ENCODE data around the gene TMCC1.

The TMCC1 gene

GRCh38 chr3:129722527-129722926 lies 171.0 kb downstream of the TMCC1 start:
- Histone ChIP-seq H3K27ac (ENCODE audit: low read length) (no peak overlapping the region), H3K27me3 (ENCODE audit: low read depth, low read length) (no peaks in the 10 kb centered on the region), H3K36me3 (ENCODE audit: control insufficient read depth in 1 of 2, insufficient read depth in 2 of 2, low read length in 2 of 2) (no peaks in the 10 kb centered on the region), H3K4me1 (ENCODE audit: control insufficient read depth in 1 of 2, insufficient read depth in 2 of 2, low read length in 2 of 2) (peaks cover 6 to 13% of the 10 kb centered on the region in 2 donors), H3K9me3 (ENCODE audit: control insufficient read depth in 1 of 2, low read length in 2 of 2) (no peaks in the 10 kb centered on the region), H3K4me3 (ENCODE audit: low read depth in 1 of 2, low read length in 2 of 2) (no peak overlapping the region)

GRCh38 chr3:129718201-129718600 lies 175.3 kb downstream of the TMCC1 start:
- H3K4me1 ChIP-seq (ENCODE audit: control insufficient read depth in 1 of 2, insufficient read depth in 2 of 2, low read length in 2 of 2) = peaks cover 5 to 7% of the 10 kb centered on the region in 2 donors
- no peaks in the 10 kb centered on the region for H3K27me3 ChIP-seq (ENCODE audit: low read depth, low read length)
- H3K36me3 ChIP-seq (ENCODE audit: control insufficient read depth in 1 of 2, insufficient read depth in 2 of 2, low read length in 2 of 2) = no peaks in the 10 kb centered on the region
- H3K27ac ChIP-seq (ENCODE audit: low read length) = no peak overlapping the region
- H3K9me3 ChIP-seq (ENCODE audit: control insufficient read depth in 1 of 2, low read length in 2 of 2) = no peaks in the 10 kb centered on the region
- H3K4me3 ChIP-seq (ENCODE audit: low read depth in 1 of 2, low read length in 2 of 2) = no peak overlapping the region

GRCh38 chr3:129715854-129716253 lies 177.7 kb downstream of the TMCC1 start:
- Histone ChIP-seq H3K4me3 (ENCODE audit: low read depth in 1 of 2, low read length in 2 of 2) (no peak overlapping the region), H3K4me1 (ENCODE audit: control insufficient read depth in 1 of 2, insufficient read depth in 2 of 2, low read length in 2 of 2) (no peaks in the 10 kb centered on the region), H3K27me3 (ENCODE audit: low read depth, low read length) (no peaks in the 10 kb centered on the region), H3K36me3 (ENCODE audit: control insufficient read depth in 1 of 2, insufficient read depth in 2 of 2, low read length in 2 of 2) (peaks cover 0 to 5% of the 10 kb centered on the region in 2 donors), H3K9me3 (ENCODE audit: control insufficient read depth in 1 of 2, low read length in 2 of 2) (no peaks in the 10 kb centered on the region), H3K27ac (ENCODE audit: low read length) (no peak overlapping the region)

- H3K4me1 ChIP-seq (ENCODE audit: control insufficient read depth in 1 of 2, insufficient read depth in 2 of 2, low read length in 2 of 2) = peaks cover 0 to 5% of the 10 kb centered on the region in 2 donors
- no peak overlapping the region for H3K4me3 ChIP-seq (ENCODE audit: low read depth in 1 of 2, low read length in 2 of 2)
- H3K9me3 ChIP-seq (ENCODE audit: control insufficient read depth in 1 of 2, low read length in 2 of 2) = no peaks in the 10 kb centered on the region
- peaks cover 0 to 5% of the 10 kb centered on the region in 2 donors for H3K36me3 ChIP-seq (ENCODE audit: control insufficient read depth in 1 of 2, insufficient read depth in 2 of 2, low read length in 2 of 2)
- H3K27ac ChIP-seq (ENCODE audit: low read length) = no peak overlapping the region
- H3K27me3 ChIP-seq (ENCODE audit: low read depth, low read length) = no peaks in the 10 kb centered on the region
These were observed 185.1 kb downstream of the TMCC1 start for GRCh38 chr3:129708328-129708861.

DNA sequence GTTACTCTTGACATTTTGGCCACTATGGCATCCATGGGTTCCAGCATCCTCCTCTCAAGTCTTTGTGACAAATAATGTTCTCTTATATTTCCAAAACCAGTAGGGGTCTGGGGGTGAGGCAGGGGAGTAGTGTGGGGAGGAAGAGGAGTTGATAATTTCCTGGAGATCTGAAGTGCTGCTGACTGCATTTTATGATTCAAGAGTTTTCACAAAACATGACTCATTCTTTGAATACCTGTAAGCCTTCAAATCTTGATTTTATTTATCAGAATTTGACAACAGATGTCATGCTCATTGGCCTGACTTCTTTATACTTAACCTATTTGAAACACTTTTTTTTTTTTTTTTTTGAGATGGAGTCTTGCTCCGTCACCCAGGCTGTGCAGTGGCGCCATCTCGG lies 188.2 kb downstream of the TMCC1 start:
- Histone ChIP-seq H3K9me3 (ENCODE audit: control insufficient read depth in 1 of 2, low read length in 2 of 2) (no peaks in the 10 kb centered on the region), H3K27me3 (ENCODE audit: low read depth, low read length) (no peaks in the 10 kb centered on the region), H3K4me1 (ENCODE audit: control insufficient read depth in 1 of 2, insufficient read depth in 2 of 2, low read length in 2 of 2) (peaks cover 0 to 6% of the 10 kb centered on the region in 2 donors), H3K27ac (ENCODE audit: low read length) (no peak overlapping the region), H3K36me3 (ENCODE audit: control insufficient read depth in 1 of 2, insufficient read depth in 2 of 2, low read length in 2 of 2) (no peaks in the 10 kb centered on the region), H3K4me3 (ENCODE audit: low read depth in 1 of 2, low read length in 2 of 2) (no peak overlapping the region)

DNA sequence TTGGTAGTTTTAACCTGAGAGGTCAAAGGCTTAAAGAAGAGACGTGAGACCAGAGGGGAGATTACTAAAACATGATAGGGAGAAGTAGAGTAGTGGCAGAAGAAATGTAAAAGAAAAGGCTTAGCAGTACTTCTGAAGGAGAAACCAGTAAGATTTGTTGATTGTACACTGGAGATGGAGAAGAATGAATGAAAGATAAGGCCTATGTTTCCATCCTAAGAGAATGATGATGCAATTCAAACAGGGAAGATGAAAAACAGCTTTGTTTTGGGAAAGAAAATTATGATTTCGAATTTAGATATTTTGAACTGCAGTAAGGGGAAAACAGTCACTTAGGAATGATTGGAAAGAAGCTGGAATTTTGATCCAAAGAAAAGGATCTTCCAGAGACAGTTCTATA lies 189.6 kb downstream of the TMCC1 start:
- Histone ChIP-seq H3K4me1 (ENCODE audit: control insufficient read depth in 1 of 2, insufficient read depth in 2 of 2, low read length in 2 of 2) (peaks cover 0 to 6% of the 10 kb centered on the region in 2 donors), H3K9me3 (ENCODE audit: control insufficient read depth in 1 of 2, low read length in 2 of 2) (no peaks in the 10 kb centered on the region), H3K27me3 (ENCODE audit: low read depth, low read length) (no peaks in the 10 kb centered on the region), H3K27ac (ENCODE audit: low read length) (no peak overlapping the region), H3K4me3 (ENCODE audit: low read depth in 1 of 2, low read length in 2 of 2) (no peak overlapping the region), H3K36me3 (ENCODE audit: control insufficient read depth in 1 of 2, insufficient read depth in 2 of 2, low read length in 2 of 2) (no peaks in the 10 kb centered on the region)

- peaks cover 0 to 6% of the 10 kb centered on the region in 2 donors for H3K4me1 ChIP-seq (ENCODE audit: control insufficient read depth in 1 of 2, insufficient read depth in 2 of 2, low read length in 2 of 2)
- H3K36me3 ChIP-seq (ENCODE audit: control insufficient read depth in 1 of 2, insufficient read depth in 2 of 2, low read length in 2 of 2) = no peaks in the 10 kb centered on the region
- no peak overlapping the region for H3K27ac ChIP-seq (ENCODE audit: low read length)
- no peaks in the 10 kb centered on the region for H3K27me3 ChIP-seq (ENCODE audit: low read depth, low read length)
- H3K9me3 ChIP-seq (ENCODE audit: control insufficient read depth in 1 of 2, low read length in 2 of 2) = no peaks in the 10 kb centered on the region
- H3K4me3 ChIP-seq (ENCODE audit: low read depth in 1 of 2, low read length in 2 of 2) = no peak overlapping the region
These were observed 190.4 kb downstream of the TMCC1 start for GRCh38 chr3:129702934-129703712.

DNA sequence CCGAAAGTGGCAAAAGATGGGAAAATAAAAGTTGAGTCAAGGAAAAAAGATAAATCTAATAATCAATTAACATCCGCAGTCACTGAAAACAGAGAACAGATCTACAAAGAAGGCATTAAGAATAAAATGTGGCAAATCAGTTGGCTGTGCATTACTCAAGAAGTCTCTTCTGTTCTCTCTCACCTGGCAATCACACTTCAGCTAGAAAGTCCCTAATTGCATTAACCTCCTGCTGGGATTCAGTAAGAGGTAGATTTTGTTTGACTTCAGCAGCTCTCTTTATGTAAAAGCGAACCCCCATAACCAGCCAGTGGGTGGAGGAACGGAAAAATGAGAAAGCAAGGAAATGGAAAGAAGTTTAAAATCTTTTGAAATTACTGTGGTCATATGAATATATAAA lies 192.3 kb downstream of the TMCC1 start:
- Histone ChIP-seq H3K27me3 (ENCODE audit: low read depth, low read length) (no peaks in the 10 kb centered on the region), H3K36me3 (ENCODE audit: control insufficient read depth in 1 of 2, insufficient read depth in 2 of 2, low read length in 2 of 2) (no peaks in the 10 kb centered on the region), H3K4me1 (ENCODE audit: control insufficient read depth in 1 of 2, insufficient read depth in 2 of 2, low read length in 2 of 2) (peaks cover 0 to 6% of the 10 kb centered on the region in 2 donors), H3K27ac (ENCODE audit: low read length) (no peak overlapping the region), H3K9me3 (ENCODE audit: control insufficient read depth in 1 of 2, low read length in 2 of 2) (no peaks in the 10 kb centered on the region), H3K4me3 (ENCODE audit: low read depth in 1 of 2, low read length in 2 of 2) (no peak overlapping the region)

GRCh38 chr3:129699612-129700011 lies 193.9 kb downstream of the TMCC1 start:
- no peaks in the 10 kb centered on the region for H3K36me3 ChIP-seq (ENCODE audit: control insufficient read depth in 1 of 2, insufficient read depth in 2 of 2, low read length in 2 of 2)
- no peaks in the 10 kb centered on the region for H3K27me3 ChIP-seq (ENCODE audit: low read depth, low read length)
- no peak overlapping the region for H3K4me3 ChIP-seq (ENCODE audit: low read depth in 1 of 2, low read length in 2 of 2)
- H3K9me3 ChIP-seq (ENCODE audit: control insufficient read depth in 1 of 2, low read length in 2 of 2) = no peaks in the 10 kb centered on the region
- peaks cover 0 to 6% of the 10 kb centered on the region in 2 donors for H3K4me1 ChIP-seq (ENCODE audit: control insufficient read depth in 1 of 2, insufficient read depth in 2 of 2, low read length in 2 of 2)
- H3K27ac ChIP-seq (ENCODE audit: low read length) = no peak overlapping the region

- no peaks in the 10 kb centered on the region for H3K27me3 ChIP-seq (ENCODE audit: low read depth, low read length)
- peaks cover 0 to 6% of the 10 kb centered on the region in 2 donors for H3K4me1 ChIP-seq (ENCODE audit: control insufficient read depth in 1 of 2, insufficient read depth in 2 of 2, low read length in 2 of 2)
- H3K27ac ChIP-seq (ENCODE audit: low read length) = no peak overlapping the region
- no peak overlapping the region for H3K4me3 ChIP-seq (ENCODE audit: low read depth in 1 of 2, low read length in 2 of 2)
- H3K36me3 ChIP-seq (ENCODE audit: control insufficient read depth in 1 of 2, insufficient read depth in 2 of 2, low read length in 2 of 2) = no peaks in the 10 kb centered on the region
- no peaks in the 10 kb centered on the region for H3K9me3 ChIP-seq (ENCODE audit: control insufficient read depth in 1 of 2, low read length in 2 of 2)
These were observed 194.3 kb downstream of the TMCC1 start for GRCh38 chr3:129699199-129699598.

DNA sequence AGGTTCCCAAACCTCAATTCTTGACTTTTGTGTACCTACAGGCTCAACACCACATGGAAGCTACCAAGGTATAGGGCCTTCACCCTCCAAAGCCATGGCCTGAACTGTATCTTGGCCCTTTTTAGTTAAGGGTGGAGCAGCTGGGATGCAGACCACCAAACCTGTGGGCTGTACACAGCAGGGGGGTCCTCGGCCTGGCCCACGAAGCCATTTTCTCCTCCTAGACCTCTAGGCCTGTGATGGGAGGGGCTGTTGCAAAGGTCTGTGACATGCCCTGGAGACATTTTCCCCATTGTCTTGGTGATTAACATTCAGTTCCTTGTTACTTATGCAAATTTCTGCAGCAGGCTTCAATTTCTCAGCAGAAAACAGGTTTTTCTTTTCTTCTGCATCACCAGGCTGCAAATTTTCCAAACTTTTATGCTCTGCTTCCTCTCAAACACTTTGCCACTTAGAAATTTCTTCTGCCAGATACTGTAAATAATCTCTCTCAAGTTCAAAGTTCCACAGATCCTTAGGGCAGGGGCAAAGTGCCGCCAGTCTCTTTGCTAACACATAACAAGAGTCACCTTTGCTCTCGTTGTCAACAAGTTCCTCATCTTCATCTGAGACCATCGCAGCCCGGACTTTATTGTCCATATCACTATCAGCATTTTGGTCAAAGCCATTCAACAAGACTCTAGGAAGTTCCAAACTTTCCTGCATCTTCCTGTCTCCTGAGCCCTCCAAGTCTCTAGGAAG lies 196.1 kb downstream of the TMCC1 start:
- H3K27ac ChIP-seq (ENCODE audit: low read length) = no peak overlapping the region
- no peaks in the 10 kb centered on the region for H3K9me3 ChIP-seq (ENCODE audit: control insufficient read depth in 1 of 2, low read length in 2 of 2)
- no peaks in the 10 kb centered on the region for H3K4me1 ChIP-seq (ENCODE audit: control insufficient read depth in 1 of 2, insufficient read depth in 2 of 2, low read length in 2 of 2)
- H3K36me3 ChIP-seq (ENCODE audit: control insufficient read depth in 1 of 2, insufficient read depth in 2 of 2, low read length in 2 of 2) = no peaks in the 10 kb centered on the region
- no peak overlapping the region for H3K4me3 ChIP-seq (ENCODE audit: low read depth in 1 of 2, low read length in 2 of 2)
- H3K27me3 ChIP-seq (ENCODE audit: low read depth, low read length) = no peaks in the 10 kb centered on the region

Data from muscle layer of duodenum (tissue), 2 donors.